MM.1S (cell line): ENCODE data around the gene WDR45.

Source experiments
- DNase-seq: peaks from one replicate; pipeline ENCODE4 v3.0.0-alpha.2; 2015
- H2AFZ ChIP-seq: fragments of 300-600 bp; sonication (generic); 2 replicates; pipeline ENCODE4 v1.6.0; 2016; ENCODE audit warnings: antibody characterized with exemption, low read length
- H3F3A ChIP-seq: fragments of 300-600 bp; sonication (generic); 2 replicates; pipeline ENCODE4 v1.6.1; 2016; ENCODE audit warnings: mild to moderate bottlenecking, antibody characterized with exemption, low read length, moderate library complexity, mixed read lengths; ENCODE audit not compliant: insufficient read depth
- H3K27ac ChIP-seq: fragments of 300-600 bp; sonication (generic); 2 replicates; pipeline ENCODE4 v1.5.1; 2016; ENCODE audit warnings: mild to moderate bottlenecking, low read length
- H3K27me3 ChIP-seq: fragments of 300-600 bp; sonication (generic); replicated peaks from 2 replicates; pipeline ENCODE4 v1.6.0; 2016; ENCODE audit warnings: low read length; ENCODE audit not compliant: insufficient read depth
- H3K36me3 ChIP-seq: fragments of 300-600 bp; sonication (generic); replicated peaks from 2 replicates; pipeline ENCODE4 v1.6.1; 2016; ENCODE audit warnings: mild to moderate bottlenecking, low read length, mixed read lengths; ENCODE audit not compliant: insufficient read depth
- H3K4me1 ChIP-seq: fragments of 300-600 bp; sonication (generic); 2 replicates; pipeline ENCODE4 v1.6.1; 2016; ENCODE audit warnings: low read length, mixed read lengths
- H3K4me2 ChIP-seq: fragments of 300-600 bp; sonication (generic); 2 replicates; pipeline ENCODE4 v1.6.0; 2016; ENCODE audit warnings: low read depth, low read length
- H3K4me3 ChIP-seq: fragments of 300-600 bp; sonication (generic); 2 replicates; pipeline ENCODE4 v1.5.1; 2016; ENCODE audit warnings: low read length, mixed read lengths
- H3K79me2 ChIP-seq: fragments of 300-600 bp; sonication (generic); 2 replicates; pipeline ENCODE4 v1.6.1; 2016; ENCODE audit warnings: mixed run types, low read length, mixed read lengths
- H3K9ac ChIP-seq: fragments of 300-600 bp; sonication (generic); 2 replicates; pipeline ENCODE4 v1.6.1; 2016; ENCODE audit warnings: low read length, mixed read lengths
- H3K9me2 ChIP-seq: fragments of 300-600 bp; sonication (generic); replicated peaks from 2 replicates; pipeline ENCODE4 v1.6.1; 2016; ENCODE audit warnings: mild to moderate bottlenecking, low read length, mixed read lengths; ENCODE audit not compliant: insufficient read depth
- H3K9me3 ChIP-seq: fragments of 300-600 bp; sonication (generic); replicated peaks from 2 replicates; pipeline ENCODE4 v1.6.1; 2016; ENCODE audit warnings: mild to moderate bottlenecking, low read length, mixed read lengths; ENCODE audit not compliant: insufficient read depth
- H4K20me1 ChIP-seq: fragments of 300-600 bp; sonication (generic); 2 replicates; pipeline ENCODE4 v1.6.1; 2016; ENCODE audit warnings: mild to moderate bottlenecking, low read length, moderate library complexity, mixed read lengths; ENCODE audit not compliant: insufficient read depth
- CTCF ChIP-seq: fragments of 300-600 bp; sonication (generic); IDR thresholded peaks from 2 replicates; pipeline ENCODE4 v1.5.1; 2016; ENCODE audit warnings: antibody characterized with exemption, low read length, mixed read lengths
- EZH2 ChIP-seq: fragments of 300-600 bp; sonication (generic); optimal IDR thresholded peaks from 2 replicates; pipeline ENCODE3; 2017; ENCODE audit warnings: low read depth, mild to moderate bottlenecking, antibody characterized with exemption, low read length, mixed read lengths
- EZH2phosphoT487 ChIP-seq: fragments of 300-600 bp; sonication (generic); IDR thresholded peaks from 2 replicates; pipeline ENCODE4 v1.6.1; 2018; ENCODE audit warnings: antibody characterized with exemption, low read length

The WDR45 gene

GRCh38 chrX:49101629-49101984 lies 21.9 kb upstream of the WDR45 start:
- H3K36me3 ChIP-seq, result no peaks in the 10 kb centered on the region
- H3K27me3 ChIP-seq, result no peaks in the 10 kb centered on the region
- no peak for DNase-seq
- H4K20me1 ChIP-seq, result no peaks in the 10 kb centered on the region
- H3K4me1 ChIP-seq, result no peaks in the 10 kb centered on the region
- no peaks in the 10 kb centered on the region for H3K9me3 ChIP-seq
- peak overlapping the region; percentile 66; the same call in 1 of the 2 replicates for H3K9ac ChIP-seq
- peak overlapping the region; percentile 67; the same call in 1 of the 2 replicates for H2AFZ ChIP-seq
- H3K4me2 ChIP-seq, result peak overlapping the region; percentile 65
- peak overlapping the region; percentile 78 for H3K4me3 ChIP-seq
- no peaks in the 10 kb centered on the region for H3K79me2 ChIP-seq
- H3K9me2 ChIP-seq, result no peaks in the 10 kb centered on the region
- H3K27ac ChIP-seq, result no peak overlapping the region
- peaks cover 4% of the 10 kb centered on the region for H3F3A ChIP-seq
- TF ChIP-seq CTCF, result peak; percentile 11; the same call in 1 of the 2 replicates
- no peak for TF ChIP-seq EZH2phosphoT487

- no peaks in the 10 kb centered on the region for H3K36me3 ChIP-seq
- H3K9me3 ChIP-seq, result no peaks in the 10 kb centered on the region
- H3K4me3 ChIP-seq, result peak overlapping the region; percentile 78
- no peaks in the 10 kb centered on the region for H3K9me2 ChIP-seq
- no peaks in the 10 kb centered on the region for H3K27me3 ChIP-seq
- no peaks in the 10 kb centered on the region for H3K79me2 ChIP-seq
- H3F3A ChIP-seq, result peaks cover 4% of the 10 kb centered on the region
- peak overlapping the region; percentile 66 for H3K9ac ChIP-seq
- TF ChIP-seq EZH2 (no peak), CTCF (no peak), EZH2phosphoT487 (no peak)
- H3K4me2 ChIP-seq, result peak overlapping the region; percentile 73
- H3K27ac ChIP-seq, result peak overlapping the region; percentile 62; the same call in 1 of the 2 replicates
- H4K20me1 ChIP-seq, result no peaks in the 10 kb centered on the region
- H3K4me1 ChIP-seq, result no peaks in the 10 kb centered on the region
- peak; percentile 93 for DNase-seq
- peak overlapping the region; percentile 80 for H2AFZ ChIP-seq
Observed at GRCh38 chrX:49100704-49101628, 21.3 kb upstream of the WDR45 start.

GRCh38 chrX:49096419-49096818 lies 16.7 kb upstream of the WDR45 start:
- Histone ChIP-seq H3K9me3 (no peaks in the 10 kb centered on the region), H3K4me3 (no peak overlapping the region), H3K36me3 (no peaks in the 10 kb centered on the region), H4K20me1 (no peaks in the 10 kb centered on the region), H3K4me1 (no peaks in the 10 kb centered on the region), H3K79me2 (no peaks in the 10 kb centered on the region), H2AFZ (no peak overlapping the region), H3K9ac (no peak overlapping the region), H3K4me2 (no peak overlapping the region), H3F3A (peaks cover 4% of the 10 kb centered on the region), H3K27ac (no peak overlapping the region), H3K27me3 (no peaks in the 10 kb centered on the region), H3K9me2 (no peaks in the 10 kb centered on the region)
- TF ChIP-seq EZH2 (no peak), EZH2phosphoT487 (no peak), CTCF (no peak)
- no peak for DNase-seq
